ENCODE data around the gene HCN3. TPM values are rescaled to one million over a fixed set of nuclear protein-coding genes. Genes with fewer than 3 reads are reported as not detected.
"Not testable (repeated sequence)": the region's sequence is repeated elsewhere in the genome, so short reads cannot be mapped to it uniquely, and the experiment has no call there.

HCN3 gene
- total RNA-seq, 2 experiments from 2014 or later, result 5.0 to 6.7 TPM

DNA sequence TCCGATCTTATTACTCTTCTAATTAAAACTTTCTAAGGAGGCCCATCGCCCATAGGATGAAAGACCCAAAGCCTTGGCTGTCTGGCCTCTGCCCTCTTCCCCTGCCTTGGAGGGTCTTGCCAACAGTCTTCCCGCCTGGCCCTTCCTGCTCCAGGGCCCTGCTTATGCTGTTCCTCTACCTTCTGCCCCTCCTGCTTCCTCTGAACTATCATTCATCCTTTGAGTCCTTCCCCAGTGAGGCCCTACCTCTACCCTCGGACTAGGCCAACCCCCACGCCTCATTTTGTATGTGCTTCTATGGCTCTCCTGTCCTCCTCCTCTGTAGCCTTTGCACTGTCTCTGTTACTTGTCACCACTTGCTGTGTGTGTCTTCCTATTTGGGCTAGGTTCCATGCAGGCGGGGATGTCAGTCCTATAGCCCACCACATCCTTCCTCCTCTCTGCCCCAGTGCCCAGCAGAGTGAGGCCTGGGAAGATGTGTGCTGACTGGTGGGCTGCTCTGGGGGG is 48.8 kb downstream of the HCN3 start:
- POLR2A ChIA-PET, result no interaction called here
- DNase-seq, result no peak
- Mint-ChIP-seq H3K27ac (peak overlapping the region; percentile 78), H3K4me1 (peaks cover 26% of the 10 kb centered on the region), H3K27me3 (no peaks in the 10 kb centered on the region), H3K4me3 (peak overlapping the region; percentile 90), H3K36me3 (peaks cover 4% of the 10 kb centered on the region), H3K9me3 (no peaks in the 10 kb centered on the region)
- no peak for ATAC-seq (ENCODE audit: low read depth)

DNA sequence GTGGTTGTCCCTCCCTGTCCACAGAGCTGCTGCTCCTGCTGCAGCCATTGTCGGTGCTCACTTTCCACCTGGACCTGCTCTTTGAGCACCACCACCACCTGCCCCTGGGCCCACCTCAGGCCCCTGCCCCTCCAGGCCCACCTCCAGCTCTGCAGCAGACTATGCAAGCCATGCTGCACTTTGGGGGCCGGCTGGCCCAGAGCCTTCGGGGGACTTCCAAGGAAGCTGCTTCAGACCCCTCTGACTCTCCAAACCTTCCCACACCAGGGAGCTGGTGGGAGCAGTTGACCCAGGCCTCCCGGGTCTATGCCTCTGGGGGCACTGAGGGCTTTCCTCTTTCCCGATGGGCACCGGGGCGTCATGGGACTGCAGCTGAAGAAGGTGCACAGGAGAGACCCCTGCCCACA is 49.4 kb downstream of the HCN3 start:
- DNase-seq, result no peak
- H3K4me3 Mint-ChIP-seq, result no peak overlapping the region

DNA sequence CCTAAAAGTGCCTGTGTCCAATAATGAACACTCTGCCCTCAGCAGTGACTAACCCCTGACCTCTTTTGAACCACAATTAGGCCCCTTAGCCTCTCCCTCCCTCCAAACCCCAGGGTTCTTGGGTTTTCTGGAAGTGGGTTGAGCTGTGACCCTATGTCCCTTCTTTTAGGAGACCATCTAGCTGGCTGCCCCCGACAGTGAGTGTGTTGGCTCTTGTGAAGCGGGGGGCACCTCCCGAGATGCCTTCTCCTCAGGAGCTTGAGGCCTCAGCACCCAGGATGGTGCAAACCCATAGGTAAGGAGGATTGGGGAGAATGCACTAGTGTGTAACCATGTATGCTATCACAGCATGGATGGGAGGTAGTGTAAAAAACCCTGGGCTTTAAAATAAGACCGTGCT is 50.7 kb downstream of the HCN3 start:
- Mint-ChIP-seq H3K36me3 (peaks cover 8% of the 10 kb centered on the region), H3K4me1 (peaks cover 17% of the 10 kb centered on the region), H3K4me3 (no peak overlapping the region), H3K9me3 (no peaks in the 10 kb centered on the region), H3K27me3 (no peaks in the 10 kb centered on the region), H3K27ac (no peak overlapping the region)
- DNase-seq (no peak), ATAC-seq (ENCODE audit: low read depth) (no peak)
- POLR2A ChIA-PET, result interaction anchor here (0.6 to 1.1 kb wide), 2 partner anchors 37 to 235 kb away, joined by 3 to 6 read pairs; partner anchors contain the start of gene ASH1L

More for the DNA sequence above, 49.4 kb downstream of the HCN3 start:
- Mint-ChIP-seq H3K36me3 (peaks cover 8% of the 10 kb centered on the region), H3K4me1 (peaks cover 25% of the 10 kb centered on the region), H3K27me3 (no peaks in the 10 kb centered on the region), H3K27ac (no peak overlapping the region), H3K9me3 (no peaks in the 10 kb centered on the region)
- ATAC-seq (ENCODE audit: low read depth), result no peak
- POLR2A ChIA-PET, result no interaction called here

DNA sequence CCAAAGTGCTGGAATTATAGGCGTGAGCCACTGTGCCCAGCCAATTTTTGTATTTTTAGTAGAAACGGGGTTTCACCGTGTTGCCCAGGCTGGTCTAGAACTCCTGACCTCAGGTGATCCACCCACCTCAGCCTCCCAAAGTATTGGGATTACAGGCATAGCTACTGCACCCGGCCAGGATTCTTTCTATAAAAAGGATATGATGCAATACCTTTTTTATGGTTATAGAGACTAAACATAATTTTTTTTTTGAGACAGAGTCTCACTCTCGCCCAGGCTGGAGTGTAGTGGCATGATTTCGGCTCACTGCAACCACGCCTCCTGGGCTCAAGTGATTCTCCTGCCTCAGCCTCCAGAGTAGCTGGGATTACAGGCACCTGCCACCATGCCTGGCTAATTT is 51.6 kb downstream of the HCN3 start:
- DNase-seq; H3K9me3 Mint-ChIP-seq; H3K4me3 Mint-ChIP-seq; POLR2A ChIA-PET; ATAC-seq (ENCODE audit: low read depth); H3K27me3 Mint-ChIP-seq; H3K27ac Mint-ChIP-seq: not testable (repeated sequence)
- Mint-ChIP-seq H3K36me3 (peaks cover 12% of the 10 kb centered on the region), H3K4me1 (peaks cover 17% of the 10 kb centered on the region)

DNA sequence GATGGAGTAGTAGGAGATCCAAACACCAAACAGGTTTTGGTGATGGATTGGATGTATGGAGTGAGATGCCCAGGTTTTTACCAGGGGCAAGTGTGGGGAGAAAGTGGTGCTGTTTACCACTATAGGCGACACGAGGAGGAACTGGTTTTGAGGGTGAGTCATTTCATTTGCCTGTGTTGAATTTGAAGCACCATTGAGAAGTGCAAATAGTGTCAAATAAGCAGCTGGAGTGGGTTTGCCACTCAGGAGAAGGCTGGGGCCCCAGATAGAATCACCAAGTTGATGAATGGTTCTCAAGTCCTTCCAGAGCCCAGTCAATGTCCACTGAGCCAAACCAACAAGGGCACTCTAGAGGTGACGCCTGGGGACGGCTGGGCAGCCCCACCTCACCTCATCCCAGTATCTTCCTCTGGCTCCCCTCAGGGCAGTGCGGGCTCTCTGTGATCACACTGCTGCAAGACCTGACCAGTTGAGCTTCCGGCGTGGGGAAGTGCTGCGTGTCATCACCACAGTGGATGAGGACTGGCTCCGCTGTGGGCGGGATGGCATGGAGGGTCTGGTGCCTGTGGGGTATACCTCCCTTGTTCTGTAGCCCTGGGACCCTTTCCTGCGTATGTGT is 52.8 kb downstream of the HCN3 start:
- DNase-seq (no peak), ATAC-seq (ENCODE audit: low read depth) (no peak)
- no peak overlapping the region for H3K27ac Mint-ChIP-seq
- no peaks in the 10 kb centered on the region for H3K9me3 Mint-ChIP-seq
- H3K4me3 Mint-ChIP-seq, result no peak overlapping the region
- peaks cover 20% of the 10 kb centered on the region for H3K4me1 Mint-ChIP-seq
- POLR2A ChIA-PET, result no interaction called here
- H3K36me3 Mint-ChIP-seq, result peaks cover 12% of the 10 kb centered on the region
- no peaks in the 10 kb centered on the region for H3K27me3 Mint-ChIP-seq

DNA sequence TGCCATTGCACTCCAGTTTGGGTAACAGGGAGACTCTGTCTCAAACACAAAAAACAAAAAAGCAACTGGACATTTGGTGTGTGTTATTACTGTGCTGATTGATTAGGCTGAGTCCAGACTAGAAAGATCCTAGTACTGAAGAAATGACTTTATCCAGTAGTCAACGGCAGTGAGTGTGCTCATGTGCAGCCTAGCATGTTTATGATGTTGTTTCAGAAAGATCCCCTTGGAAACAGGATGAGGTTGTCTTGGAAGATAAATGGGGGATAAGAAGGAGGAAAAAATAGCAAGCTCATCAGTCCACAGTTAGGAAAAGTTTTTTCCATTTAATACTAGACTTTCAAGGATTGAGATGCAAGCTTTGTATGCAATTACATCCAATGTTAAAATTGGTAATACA is 57.7 kb downstream of the HCN3 start:
- ATAC-seq (ENCODE audit: low read depth), result no peak
- Mint-ChIP-seq H3K27ac (no peak overlapping the region), H3K4me1 (peaks cover 8% of the 10 kb centered on the region), H3K4me3 (no peak overlapping the region), H3K9me3 (no peaks in the 10 kb centered on the region), H3K36me3 (peaks cover 24% of the 10 kb centered on the region), H3K27me3 (no peaks in the 10 kb centered on the region)
- DNase-seq, result no peak
- POLR2A ChIA-PET, result no interaction called here

Other genes starting within 250 kb of the HCN3 start
- 1 to 10 TPM in 1 of 2 experiments, under 1 TPM in 1; 0.91 to 1.4 TPM for gene DCST2, start 243.7 kb upstream of the HCN3 start, total RNA-seq
- not detected for gene DCST1, start 243.6 kb upstream of the HCN3 start, total RNA-seq
- gene ADAM15, start 226.1 kb upstream of the HCN3 start, total RNA-seq, result 10 to 100 TPM; 37.0 to 37.3 TPM
- 1 to 10 TPM; 7.9 to 8.1 TPM for gene EFNA4, start 213.7 kb upstream of the HCN3 start, total RNA-seq
- 1 to 10 TPM; 3.6 to 4.2 TPM for gene EFNA3, start 198.6 kb upstream of the HCN3 start, total RNA-seq
- under 1 TPM; 0.25 to 0.48 TPM for gene EFNA1, start 149.6 kb upstream of the HCN3 start, total RNA-seq
- 10 to 100 TPM; 40.7 to 45.0 TPM for gene SLC50A1, start 141.6 kb upstream of the HCN3 start, total RNA-seq
- gene DPM3, start 136.9 kb upstream of the HCN3 start, total RNA-seq, result 10 to 100 TPM; 60.0 to 71.1 TPM
- 100 to 1,000 TPM; 146 to 170 TPM for gene KRTCAP2, start 104.2 kb upstream of the HCN3 start, total RNA-seq
- gene TRIM46, start 103.6 kb upstream of the HCN3 start, total RNA-seq, result 10 to 100 TPM; 12.4 to 13.4 TPM
- 10 to 100 TPM; 25.1 to 26.3 TPM for gene THBS3, start 69.6 kb upstream of the HCN3 start, total RNA-seq
- gene MTX1, start 68.8 kb upstream of the HCN3 start, total RNA-seq, result 10 to 100 TPM; 31.5 to 31.7 TPM
- gene ENTREP3, start 22.0 kb upstream of the HCN3 start, total RNA-seq, result 10 to 100 TPM; 26.0 to 29.4 TPM
- gene SCAMP3, start 15.1 kb upstream of the HCN3 start, total RNA-seq, result 10 to 100 TPM; 81.7 to 84.2 TPM
- 100 to 1,000 TPM; 110 to 112 TPM for gene CLK2, start 4.0 kb upstream of the HCN3 start, total RNA-seq
- not detected for gene PKLR, start 24.0 kb downstream of the HCN3 start, total RNA-seq
- gene FDPS, start 31.4 kb downstream of the HCN3 start, total RNA-seq, result 100 to 1,000 TPM; 238 to 242 TPM
- 10 to 100 TPM; 23.2 to 28.5 TPM for gene RUSC1, start 43.4 kb downstream of the HCN3 start, total RNA-seq

All from activated naive CD8-positive, alpha-beta T cell treated with anti-CD3 and anti-CD28 coated beads, Interleukin-2, amount 10 ng/mL, durations not matched to agents 7 days and 5 days (primary cell).